Mesothelial cell of epicardium (in vitro differentiated cells): Measurements from ENCODE around the gene SERTAD4. TPM values are rescaled to one million over a fixed set of nuclear protein-coding genes. Genes with fewer than 3 reads are reported as not detected.
"Not testable (repeated sequence)": the region's sequence is repeated elsewhere in the genome, so short reads cannot be mapped to it uniquely, and the experiment has no call there.

ENCODE experiments used
- DNase-seq, 2 experiments: peaks; one replicate each; pipeline ENCODE4 v3.0.0; 2021; ENCODE audit warnings: low spot score in 2 of 2; ENCODE audit not compliant: unreplicated experiment in 2 of 2
- H3K27ac Mint-ChIP-seq: 2 replicates; pipeline ENCODE4 v1.8.0; 2021; ENCODE audit warnings: mixed read lengths
- H3K27me3 Mint-ChIP-seq: 2 replicates; pipeline ENCODE4 v1.8.0; 2021; ENCODE audit warnings: low read depth, mixed read lengths
- H3K36me3 Mint-ChIP-seq: 2 replicates; pipeline ENCODE4 v1.8.0; 2021; ENCODE audit warnings: mixed read lengths
- H3K4me1 Mint-ChIP-seq: 2 replicates; pipeline ENCODE4 v1.8.0; 2021; ENCODE audit warnings: mixed read lengths
- H3K4me3 Mint-ChIP-seq: 2 replicates; pipeline ENCODE4 v1.8.0; 2021; ENCODE audit warnings: mild to moderate bottlenecking, moderate library complexity, mixed read lengths
- H3K9me3 Mint-ChIP-seq: 2 replicates; pipeline ENCODE4 v1.8.0; 2021; ENCODE audit warnings: mixed read lengths
- CTCF ChIP-seq: fragments of 200-600 bp; sonication (generic); IDR thresholded peaks from one replicate; pipeline ENCODE4 v1.5.0; 2021; ENCODE audit warnings: antibody characterized with exemption; ENCODE audit not compliant: unreplicated experiment
- total RNA-seq: library from RNA; stranded (reverse); gene quantifications from 3 replicates; pipeline ENCODE4 v1.2.1, GENCODE V29; 2021

SERTAD4 gene
- total RNA-seq, 1 donor from 2014 or later = 7.4 TPM

GRCh38 chr1:210262897-210263272 lies 30.3 kb downstream of the SERTAD4 start:
- Mint-ChIP-seq H3K27me3 (no peaks in the 10 kb centered on the region), H3K4me1 (peaks cover 10% of the 10 kb centered on the region), H3K4me3 (no peak overlapping the region), H3K9me3 (no peaks in the 10 kb centered on the region), H3K27ac (no peak overlapping the region), H3K36me3 (no peaks in the 10 kb centered on the region)
- no peak for DNase-seq
- TF ChIP-seq CTCF = no peak

DNA sequence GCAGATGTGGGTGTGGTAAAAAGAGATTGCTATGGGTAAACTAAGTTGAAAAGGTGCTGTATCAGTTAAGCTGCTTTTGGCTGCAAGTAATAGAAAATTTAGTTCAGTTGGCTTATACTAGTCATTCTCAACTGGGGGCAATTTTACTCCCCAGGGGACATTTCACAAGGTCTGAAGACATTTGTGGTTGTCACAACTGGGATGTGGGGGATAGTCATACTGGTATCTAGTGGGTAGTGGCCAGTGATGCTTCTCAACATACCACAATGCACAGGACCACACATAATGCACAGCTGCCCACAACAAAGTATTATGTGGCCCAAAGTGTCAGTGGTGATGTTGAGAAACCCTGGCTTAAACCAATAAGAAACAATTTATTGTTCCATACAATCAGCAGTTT lies 31.4 kb downstream of the SERTAD4 start:
- no peaks in the 10 kb centered on the region for H3K9me3 Mint-ChIP-seq
- no peaks in the 10 kb centered on the region for H3K36me3 Mint-ChIP-seq
- no peaks in the 10 kb centered on the region for H3K27me3 Mint-ChIP-seq
- no peak overlapping the region for H3K4me3 Mint-ChIP-seq
- H3K27ac Mint-ChIP-seq = no peak overlapping the region
- TF ChIP-seq CTCF = no peak
- no peak for DNase-seq
- H3K4me1 Mint-ChIP-seq = peaks cover 10% of the 10 kb centered on the region

- peaks cover 8% of the 10 kb centered on the region for H3K4me1 Mint-ChIP-seq
- H3K4me3 Mint-ChIP-seq = no peak overlapping the region
- no peak for TF ChIP-seq CTCF
- no peaks in the 10 kb centered on the region for H3K36me3 Mint-ChIP-seq
- H3K27ac Mint-ChIP-seq = no peak overlapping the region
- no peak for DNase-seq
- H3K27me3 Mint-ChIP-seq = peaks cover 2% of the 10 kb centered on the region
- H3K9me3 Mint-ChIP-seq = no peaks in the 10 kb centered on the region
Observed at GRCh38 chr1:210264496-210265380, 32.1 kb downstream of the SERTAD4 start.

GRCh38 chr1:210265392-210265955 lies 32.9 kb downstream of the SERTAD4 start:
- not testable (repeated sequence) for H3K27ac Mint-ChIP-seq, H3K36me3 Mint-ChIP-seq, DNase-seq, H3K9me3 Mint-ChIP-seq, H3K4me1 Mint-ChIP-seq, H3K27me3 Mint-ChIP-seq, H3K4me3 Mint-ChIP-seq

DNA sequence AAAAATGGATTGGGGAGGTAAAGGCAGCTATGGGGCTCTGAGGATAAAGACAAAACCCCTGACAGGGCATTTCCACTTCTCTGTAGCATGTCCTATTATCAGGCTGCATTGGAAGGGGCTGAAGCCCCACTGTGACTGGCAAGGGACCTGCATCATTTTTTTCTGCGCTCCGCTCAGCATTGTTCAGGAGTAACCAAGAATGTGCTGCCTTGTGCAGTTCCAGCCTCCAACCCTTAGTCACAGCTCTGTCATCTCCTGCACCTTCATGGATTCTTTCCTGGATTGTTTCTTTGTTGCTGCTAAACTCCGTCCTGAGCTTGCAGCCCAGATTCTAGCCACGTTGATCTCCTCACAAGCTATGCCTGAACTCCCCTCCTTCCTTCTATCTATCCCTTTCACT lies 37.4 kb downstream of the SERTAD4 start:
- Mint-ChIP-seq H3K9me3 (no peaks in the 10 kb centered on the region), H3K27me3 (peaks cover 2% of the 10 kb centered on the region), H3K4me1 (peaks cover 17% of the 10 kb centered on the region), H3K36me3 (no peaks in the 10 kb centered on the region), H3K4me3 (no peak overlapping the region), H3K27ac (no peak overlapping the region)
- DNase-seq = no peak
- TF ChIP-seq CTCF = no peak

GRCh38 chr1:210272666-210273065 lies 40.1 kb downstream of the SERTAD4 start:
- no peak for TF ChIP-seq CTCF
- Mint-ChIP-seq H3K4me1 (peaks cover 12% of the 10 kb centered on the region), H3K27ac (no peak overlapping the region), H3K9me3 (peaks cover 3% of the 10 kb centered on the region), H3K27me3 (peaks cover 2% of the 10 kb centered on the region), H3K36me3 (no peaks in the 10 kb centered on the region), H3K4me3 (no peak overlapping the region)
- DNase-seq = no peak
